HG03103 (cell line): ENCODE data around the gene KCTD21.
"Not testable (repeated sequence)": the region's sequence is repeated elsewhere in the genome, so short reads cannot be mapped to it uniquely, and the experiment has no call there.

Source experiments
- ATAC-seq: cut with Tn5 transposase; IDR thresholded peaks from one replicate; pipeline ENCODE4 v1.9.1; 2021; ENCODE audit warnings: low read depth; ENCODE audit not compliant: unreplicated experiment

KCTD21 gene

DNA sequence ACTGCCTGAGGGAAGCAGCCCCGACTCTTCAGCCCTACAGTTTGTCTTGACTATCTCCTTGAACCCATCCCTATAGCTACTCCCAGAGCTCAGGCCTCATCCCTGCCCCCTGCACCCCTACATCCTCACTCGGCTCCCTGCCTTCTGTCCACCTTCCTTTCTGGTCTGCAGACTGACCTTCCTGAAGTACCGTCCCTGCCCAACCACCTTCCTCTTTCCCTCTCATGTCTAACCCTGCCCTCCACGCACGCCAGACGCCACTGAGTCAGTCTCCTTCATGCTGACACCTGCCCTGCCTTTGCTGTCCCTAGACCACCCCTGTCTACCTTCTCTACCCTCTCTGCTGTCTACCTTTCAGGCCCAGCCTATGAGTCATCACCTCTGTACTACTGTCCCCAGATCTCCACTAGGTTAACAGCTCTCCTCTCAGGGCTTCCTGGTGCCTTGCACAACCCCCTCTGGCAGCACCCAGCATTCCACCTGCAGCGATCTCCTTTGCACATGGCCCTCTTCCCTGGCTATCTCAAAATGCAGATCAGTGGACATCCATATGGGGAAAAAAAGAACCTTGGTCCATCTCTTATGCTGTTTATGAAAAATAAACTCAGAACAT lies 8.9 kb downstream of the KCTD21 start:
- no peak for ATAC-seq

- ATAC-seq: no peak
Observed at GRCh38 chr11:78177216-78177615, 11.2 kb downstream of the KCTD21 start.

DNA sequence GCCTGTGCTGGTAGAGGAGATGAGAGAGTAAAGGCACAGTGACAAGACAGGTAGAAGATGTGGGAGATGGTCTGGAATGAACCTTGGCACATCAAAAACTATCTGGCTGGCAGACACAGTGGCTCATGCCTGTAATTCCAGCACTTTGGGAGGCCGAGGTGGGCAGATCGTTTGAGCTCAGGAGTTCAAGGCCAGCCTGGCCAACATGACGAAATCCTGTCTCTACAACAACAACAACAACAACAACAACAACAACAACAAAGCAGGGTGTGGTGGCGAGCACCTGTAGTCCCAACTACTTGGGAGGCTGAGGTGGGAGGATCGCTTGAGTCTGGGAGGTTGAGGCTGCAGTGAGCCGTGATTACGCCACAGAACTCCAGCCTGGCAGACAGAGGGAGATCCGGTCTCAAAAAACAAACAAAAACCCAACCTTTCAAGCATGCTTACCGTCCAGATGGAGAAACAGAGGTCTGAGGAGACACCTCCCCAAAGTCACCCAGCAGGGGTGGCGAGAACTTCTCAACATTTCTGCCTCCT lies 11.8 kb downstream of the KCTD21 start:
- no peak for ATAC-seq

DNA sequence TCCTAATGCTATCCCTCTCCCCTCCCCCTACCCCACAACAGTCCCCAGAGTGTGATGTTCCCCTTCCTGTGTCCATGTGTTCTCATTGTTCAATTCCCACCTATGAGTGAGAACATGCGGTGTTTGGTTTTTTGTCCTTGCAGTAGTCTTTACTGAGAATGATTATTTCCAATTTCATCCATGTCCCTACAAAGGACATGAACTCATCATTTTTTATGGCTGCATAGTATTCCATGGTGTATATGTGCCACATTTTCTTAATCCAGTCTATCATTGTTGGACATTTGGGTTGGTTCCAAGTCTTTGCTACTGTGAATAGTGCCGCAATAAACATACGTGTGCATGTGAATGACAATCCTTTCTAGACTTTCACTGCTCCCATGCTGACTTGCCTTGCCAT lies 12.6 kb downstream of the KCTD21 start:
- not testable (repeated sequence) for ATAC-seq

GRCh38 chr11:78171951-78172350 lies 16.5 kb downstream of the KCTD21 start:
- ATAC-seq: no peak

DNA sequence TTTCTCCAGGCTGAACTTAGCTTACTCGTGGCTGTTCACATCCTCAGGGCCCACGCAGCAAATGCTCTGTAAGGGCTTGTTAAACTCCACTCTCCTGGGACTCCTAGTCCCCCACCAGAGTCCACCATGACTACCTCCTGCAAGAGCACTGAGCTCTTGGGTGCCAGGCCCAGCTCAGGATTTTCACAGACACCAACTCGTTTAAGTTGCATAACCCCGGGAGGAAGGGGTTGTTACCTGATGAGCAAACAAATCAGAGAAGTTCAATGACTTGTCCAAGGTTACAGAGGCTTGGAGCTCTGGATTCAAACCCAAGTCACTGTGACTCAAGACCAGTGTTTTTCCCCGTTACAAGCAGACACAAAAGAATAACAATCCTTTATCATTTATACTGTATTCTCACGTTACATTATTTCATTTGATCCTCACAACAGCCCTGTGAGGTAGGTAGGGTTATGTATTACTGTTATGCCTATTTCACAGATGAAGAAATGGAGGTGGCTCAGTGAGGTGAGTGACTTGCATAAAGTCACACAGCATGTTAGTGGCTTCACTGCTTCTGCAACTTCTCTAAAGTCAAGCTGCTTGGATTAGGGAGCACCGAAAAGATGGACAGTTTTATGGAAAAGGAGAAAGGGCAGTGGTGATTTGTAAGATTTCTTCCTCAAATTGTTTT lies 17.4 kb downstream of the KCTD21 start:
- ATAC-seq: no peak

GRCh38 chr11:78170413-78170812 lies 18.0 kb downstream of the KCTD21 start:
- ATAC-seq: no peak

DNA sequence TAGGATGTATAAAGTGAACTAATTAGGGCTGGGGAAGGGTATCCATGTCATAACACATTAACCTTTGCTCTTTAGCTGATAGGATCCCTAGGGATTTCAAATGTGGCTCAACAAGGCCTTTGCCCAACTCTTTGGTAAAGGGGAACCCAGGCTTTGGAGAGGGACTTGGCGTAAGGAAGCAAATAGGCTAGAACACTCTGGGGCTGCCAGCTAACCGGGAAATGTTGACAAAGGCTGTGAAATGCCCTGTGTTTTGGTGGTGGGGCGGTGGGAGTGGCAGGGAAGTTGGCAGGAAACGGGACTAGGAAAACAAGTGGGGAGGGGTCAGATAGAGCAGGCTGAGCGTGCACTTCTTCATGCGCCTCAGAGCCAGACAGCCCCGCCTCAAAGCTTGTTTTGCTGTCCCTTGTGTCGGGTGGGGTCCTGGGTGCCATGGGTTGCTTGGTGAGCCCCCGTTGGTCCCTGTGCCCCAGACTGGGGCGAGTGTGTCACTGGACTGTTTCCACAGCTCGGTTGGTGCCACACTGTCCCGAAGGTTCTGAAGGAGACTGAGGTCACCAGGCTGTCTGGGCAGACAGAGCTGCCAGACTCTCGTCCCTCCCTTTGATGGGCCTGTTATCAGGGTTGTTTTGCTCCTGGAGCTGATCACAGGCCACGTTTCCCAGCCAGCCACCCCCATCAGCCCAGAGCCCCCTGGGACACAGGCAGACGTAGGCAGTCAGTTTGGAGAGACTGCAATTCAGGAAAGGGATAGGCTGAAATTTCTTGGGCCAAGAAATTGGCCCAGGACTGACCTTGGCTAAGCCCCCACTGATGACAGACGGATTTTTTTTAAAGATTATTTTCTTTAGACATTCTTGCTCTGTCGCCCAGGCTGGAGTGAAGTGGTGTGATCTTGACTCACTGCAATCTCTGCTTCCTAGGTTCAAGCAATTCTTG lies 19.6 kb downstream of the KCTD21 start:
- no peak for ATAC-seq

DNA sequence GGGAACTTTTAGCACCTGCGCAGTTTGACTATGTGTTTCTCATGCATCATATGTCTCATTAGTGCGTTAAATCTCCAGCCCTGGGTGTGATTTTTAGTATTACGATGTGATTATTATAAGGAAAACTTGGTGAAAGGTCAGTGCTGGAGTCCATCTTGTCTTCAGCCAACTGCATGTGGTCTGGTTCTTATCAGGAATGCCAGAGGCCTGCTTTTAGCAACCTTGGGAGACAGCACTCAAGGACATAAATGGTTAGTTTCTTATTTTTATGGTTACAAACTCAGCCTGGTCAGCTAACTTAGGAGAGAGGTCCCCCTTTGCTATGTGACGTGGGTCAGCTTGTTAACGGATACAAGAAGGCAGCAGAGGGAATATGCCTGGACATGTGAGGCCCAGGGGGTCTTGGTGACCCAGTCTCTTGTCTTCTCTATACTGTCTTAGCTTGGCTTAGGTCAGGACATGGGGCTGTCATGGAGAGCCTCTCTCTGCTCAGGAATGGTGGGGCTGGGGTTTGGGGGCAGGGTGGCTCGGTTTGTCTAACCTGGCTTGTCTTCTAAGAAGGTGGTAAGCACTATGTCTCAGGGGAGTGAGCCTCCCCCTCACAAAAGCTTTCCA lies 21.5 kb downstream of the KCTD21 start:
- ATAC-seq: no peak

DNA sequence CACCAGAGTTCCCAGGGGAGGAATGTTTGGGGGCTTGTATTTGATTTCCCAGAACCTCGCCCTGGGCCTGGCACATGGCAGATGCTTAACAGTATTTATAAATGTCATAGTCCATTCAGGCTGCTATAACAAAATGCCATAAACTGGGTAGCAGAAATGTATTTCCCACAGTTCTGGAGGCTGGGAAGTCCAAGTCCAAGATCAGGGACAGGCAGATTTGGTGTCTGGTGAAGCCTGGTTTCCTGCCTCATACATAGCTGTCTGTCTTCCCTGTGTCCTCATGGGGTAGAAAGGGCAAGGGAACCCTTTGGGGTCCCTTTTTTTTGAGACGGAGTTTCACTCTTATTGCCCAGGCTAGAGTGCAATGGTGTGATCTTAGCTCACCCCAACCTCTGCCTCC lies 24.0 kb downstream of the KCTD21 start:
- no peak for ATAC-seq

DNA sequence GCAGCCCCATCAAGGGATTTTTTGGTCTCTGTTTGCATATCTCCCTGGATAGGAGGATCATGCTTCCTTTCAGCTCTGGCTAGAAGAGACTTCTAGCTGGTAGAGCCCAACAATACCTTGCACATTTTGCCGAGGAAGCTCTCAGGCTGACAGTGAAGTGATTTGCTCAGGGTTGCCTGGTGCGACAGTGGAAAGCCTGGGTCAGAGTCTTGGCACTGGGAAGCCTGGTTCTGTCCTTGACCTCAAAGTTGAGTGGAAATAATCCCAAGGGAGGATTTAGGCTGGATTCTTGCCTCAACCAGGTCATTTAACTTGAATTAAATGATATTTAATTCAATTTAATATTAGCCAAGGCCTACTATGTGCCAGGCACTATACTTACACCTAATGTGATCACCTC lies 24.6 kb downstream of the KCTD21 start:
- ATAC-seq: no peak

- ATAC-seq: no peak
Observed at GRCh38 chr11:78161962-78162371, 26.5 kb downstream of the KCTD21 start.

GRCh38 chr11:78161346-78161745 lies 27.1 kb downstream of the KCTD21 start:
- ATAC-seq: no peak

DNA sequence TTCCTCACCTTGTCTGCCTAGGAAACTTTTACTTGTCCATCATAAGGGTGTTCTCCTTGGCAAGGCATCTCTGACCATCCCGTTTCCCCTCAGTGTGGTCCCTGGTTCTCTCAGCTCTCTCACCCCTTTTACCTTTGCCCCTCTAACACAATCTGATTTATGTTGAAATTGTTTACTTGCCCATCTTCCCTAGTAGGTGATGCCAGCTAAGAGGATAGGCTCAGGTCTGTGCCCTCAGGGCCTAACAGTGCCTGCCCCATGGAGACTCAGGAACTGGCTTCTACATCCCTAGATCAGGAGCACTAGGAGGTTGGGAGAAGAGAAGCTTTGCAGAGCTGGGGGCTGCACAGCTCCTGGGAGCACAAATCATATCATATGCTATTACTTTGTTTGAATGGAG lies 27.9 kb downstream of the KCTD21 start:
- ATAC-seq: no peak

DNA sequence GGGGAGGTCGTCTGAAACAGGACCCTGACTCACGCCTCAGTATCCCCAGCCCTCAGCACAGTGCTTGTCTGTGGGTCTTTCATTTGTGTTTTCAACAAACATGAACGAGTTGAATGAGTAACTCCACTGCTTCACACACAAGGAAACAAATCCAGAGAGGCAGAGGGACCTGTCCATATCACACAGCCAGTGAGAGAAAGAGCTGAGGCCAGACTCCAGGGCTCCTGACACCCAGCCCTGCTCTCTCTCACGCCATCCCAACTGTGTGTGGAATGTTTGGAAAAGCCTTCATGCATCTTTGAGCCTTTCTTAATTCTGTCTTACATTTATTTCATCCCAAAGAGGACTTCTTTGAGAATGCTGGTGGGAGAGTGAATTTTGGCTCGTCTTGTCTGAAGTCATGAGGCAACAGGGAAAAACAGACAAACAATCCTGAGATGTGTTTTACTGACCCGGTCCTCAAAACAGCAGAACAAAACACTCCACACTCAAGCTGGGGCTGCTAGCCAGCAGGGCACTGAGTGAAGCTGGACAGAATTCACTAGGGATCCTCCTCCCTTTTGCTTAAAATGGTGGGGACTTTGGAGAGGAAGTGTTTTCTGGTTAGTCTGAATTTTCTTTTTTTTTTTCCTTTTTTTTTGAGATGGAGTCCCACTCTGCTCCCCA lies 29.3 kb downstream of the KCTD21 start:
- no peak for ATAC-seq

GRCh38 chr11:78156127-78156844 lies 32.1 kb downstream of the KCTD21 start:
- ATAC-seq: no peak

DNA sequence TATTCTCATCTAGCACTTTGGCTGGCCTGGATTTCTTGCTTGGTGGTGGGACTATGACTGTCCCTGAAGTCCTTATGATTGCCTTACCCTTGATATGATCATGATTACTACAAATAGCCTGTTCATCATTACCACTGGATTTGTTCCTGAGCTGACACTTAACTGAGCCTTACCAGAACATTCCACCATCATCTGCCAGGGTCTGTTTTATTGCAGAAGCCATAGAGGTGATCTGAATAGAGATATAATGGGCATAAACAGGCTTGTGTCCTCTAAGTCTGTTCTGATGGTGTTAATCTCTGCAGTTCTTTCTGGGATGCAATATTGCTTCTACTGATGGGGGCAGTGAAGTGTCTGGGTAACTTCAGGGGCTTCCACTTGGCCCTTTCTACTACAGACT lies 36.6 kb downstream of the KCTD21 start:
- no peak for ATAC-seq

DNA sequence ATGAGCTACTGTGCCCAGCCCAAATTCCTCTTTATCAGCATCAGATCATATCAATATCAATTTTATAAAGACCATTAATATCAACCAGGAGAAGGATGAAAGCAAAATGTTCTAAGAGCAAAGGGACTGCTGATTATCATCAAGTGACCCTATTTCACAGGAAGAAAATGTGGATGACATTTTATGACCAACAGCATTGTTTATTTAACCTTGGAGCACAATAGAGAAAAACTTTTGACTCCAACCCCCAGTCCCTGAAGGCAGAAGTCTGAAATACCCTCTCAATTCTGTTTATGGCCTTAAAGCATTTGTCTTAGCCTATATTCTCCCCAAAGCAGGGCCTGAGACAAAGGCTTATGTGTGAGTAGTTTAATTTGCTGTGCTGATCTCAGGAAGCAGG lies 37.7 kb downstream of the KCTD21 start:
- ATAC-seq: no peak

- no peak for ATAC-seq
Observed at GRCh38 chr11:78150346-78150745, 38.1 kb downstream of the KCTD21 start.

GRCh38 chr11:78149646-78150045 lies 38.8 kb downstream of the KCTD21 start:
- no peak for ATAC-seq
